Breast epithelium (tissue), 4 donors: Measurements from ENCODE around the gene CABLES2. TPM values are rescaled to one million over a fixed set of nuclear protein-coding genes. Genes with fewer than 3 reads are reported as not detected.

Source experiments
- DNase-seq, 2 donors: peaks; one replicate each; pipeline ENCODE4 v3.0.0-alpha.2; 2019; ENCODE audit warnings: low spot score in 2 of 2
- H3K27ac ChIP-seq, 2 donors: fragments of 200-600 bp; sonication (generic) in 1 of 2; one replicate each; pipeline ENCODE4 v1.5.1; 2016 to 2019; ENCODE audit warnings: mild to moderate bottlenecking in 1 of 2
- H3K27me3 ChIP-seq, 2 donors: fragments of 200-600 bp; sonication (generic) in 1 of 2; one replicate each; pipeline versions ENCODE4 v1.5.1 to v1.6.0; 2017 to 2019; ENCODE audit warnings: control low read depth in 1 of 2, mild to moderate bottlenecking in 1 of 2
- H3K36me3 ChIP-seq: fragments of 200-600 bp; one replicate; pipeline ENCODE4 v1.5.1; 2019
- H3K4me1 ChIP-seq, 2 donors: fragments of 200-600 bp; sonication (generic); one replicate each; pipeline ENCODE4 v1.5.1; 2016 to 2019; ENCODE audit warnings: control low read depth in 1 of 2
- H3K4me3 ChIP-seq, 3 donors: fragments of 200-600 bp; sonication (generic); 1 replicate in 2 of 3; 2 replicates in 1 of 3; pipeline ENCODE4 v1.5.1; 2016 to 2019; ENCODE audit warnings: mild to moderate bottlenecking in 3 of 3, moderate library complexity in 2 of 3
- H3K9me3 ChIP-seq, 2 donors: fragments of 200-600 bp; sonication (generic) in 1 of 2; one replicate each; pipeline ENCODE4 v1.5.1; 2016 to 2019; ENCODE audit warnings: control low read depth in 1 of 2
- CTCF ChIP-seq, 3 donors: fragments of 450-650 bp; IDR thresholded peaks; one replicate each; pipeline ENCODE4 v1.5.1; 2016 to 2017; ENCODE audit warnings: antibody characterized with exemption in 3 of 3, mild to moderate bottlenecking in 3 of 3, moderate library complexity in 3 of 3
- POLR2A ChIP-seq: fragments of 450-650 bp; IDR thresholded peaks from one replicate; pipeline ENCODE4 v1.6.1; 2016; ENCODE audit warnings: antibody characterized with exemption, mild to moderate bottlenecking, moderate library complexity
- POLR2AphosphoS5 ChIP-seq, 3 donors: sonication (generic); formaldehyde crosslinking; IDR thresholded peaks; one replicate each; pipeline ENCODE4 v1.6.1; 2017; ENCODE audit warnings: antibody characterized with exemption in 3 of 3
- intact Hi-C: fragments of 100-400 bp; cut with DNase I; formaldehyde crosslinking; loops from one replicate; pipeline ENCODE4 v1.15.1; 2023; ENCODE audit warnings: low total_unique reads
- total RNA-seq, 3 donors: library from RNA; depleted of rRNA; stranded (reverse); fragments of >200 nt; gene quantifications; one replicate each; pipeline ENCODE4 v1.1.0, GENCODE V29; 2016

Gene CABLES2
- total RNA-seq, 3 donors from 2014 or later, result 1.8 to 3.2 (median 2.9) TPM

GRCh38 chr20:62406635-62407176 is 379 bp downstream of the CABLES2 start:
- H3K4me3 ChIP-seq, result peak overlapping the region; percentile 65 to 91 (median 65)
- intact Hi-C loops, result no loop called here
- no peak for TF ChIP-seq CTCF (IDR thresholded peaks at IDR 0.05)
- no peak for TF ChIP-seq POLR2AphosphoS5 (IDR thresholded peaks at IDR 0.05)
- TF ChIP-seq POLR2A, result no peak
- no peak for DNase-seq
- H3K36me3 ChIP-seq, result no peaks in the 10 kb centered on the region
- H3K27ac ChIP-seq, result peak overlapping the region; percentile 62 to 84
- no peaks in the 10 kb centered on the region for H3K27me3 ChIP-seq
- no peaks in the 10 kb centered on the region for H3K9me3 ChIP-seq
- peaks cover 11 to 32% of the 10 kb centered on the region in 2 donors for H3K4me1 ChIP-seq

DNA sequence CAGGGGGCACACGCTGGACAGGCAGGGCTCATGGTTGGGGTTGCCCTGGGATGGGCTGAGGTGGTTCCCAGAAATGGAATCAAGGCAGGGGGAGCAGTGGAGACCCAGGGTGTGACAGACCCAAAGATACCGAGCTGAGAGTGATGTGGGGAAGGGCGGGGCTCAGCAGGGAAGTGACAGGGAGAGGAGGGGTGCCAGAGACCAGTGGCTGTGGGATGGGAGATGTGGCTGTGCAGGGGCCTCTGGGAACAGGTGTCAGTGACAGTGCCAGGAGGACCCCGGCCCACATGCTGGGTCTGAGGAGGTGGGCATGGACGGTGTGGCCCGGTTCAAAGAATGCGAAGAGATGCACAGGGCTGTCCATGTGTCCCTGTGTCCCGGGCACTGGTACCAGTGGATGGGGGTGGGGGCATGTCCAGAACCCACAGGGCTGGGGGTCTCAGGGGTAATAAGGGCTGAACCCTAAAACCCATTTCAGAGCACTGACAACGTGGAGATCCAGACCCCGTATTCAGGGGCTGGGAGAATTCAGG is 1.0 kb downstream of the CABLES2 start:
- intact Hi-C loops, result no loop called here
- no peaks in the 10 kb centered on the region for H3K27me3 ChIP-seq
- no peak for DNase-seq
- H3K27ac ChIP-seq, result peak overlapping the region; percentile 62 to 84
- peak overlapping the region; percentile 65 to 91 (median 65) for H3K4me3 ChIP-seq
- H3K36me3 ChIP-seq, result no peaks in the 10 kb centered on the region
- no peaks in the 10 kb centered on the region for H3K9me3 ChIP-seq
- TF ChIP-seq POLR2AphosphoS5 (IDR thresholded peaks at IDR 0.05) (no peak), POLR2A (no peak), CTCF (IDR thresholded peaks at IDR 0.05) (no peak)
- peaks cover 11 to 32% of the 10 kb centered on the region in 2 donors for H3K4me1 ChIP-seq

- Histone ChIP-seq H3K9me3 (no peaks in the 10 kb centered on the region), H3K27me3 (no peaks in the 10 kb centered on the region), H3K36me3 (no peaks in the 10 kb centered on the region), H3K4me3 (peak overlapping the region in 1 of 3 donors; percentile 91), H3K27ac (peak overlapping the region; percentile 17 to 84), H3K4me1 (peaks cover 11 to 29% of the 10 kb centered on the region in 2 donors)
- intact Hi-C loops, result no loop called here
- no peak for DNase-seq
- TF ChIP-seq POLR2AphosphoS5 (IDR thresholded peaks at IDR 0.05) (no peak), CTCF (IDR thresholded peaks at IDR 0.05) (peak in 1 of 3 donors; percentile 48)
Measured at GRCh38 chr20:62405108-62405980, 1.7 kb downstream of the CABLES2 start.

DNA sequence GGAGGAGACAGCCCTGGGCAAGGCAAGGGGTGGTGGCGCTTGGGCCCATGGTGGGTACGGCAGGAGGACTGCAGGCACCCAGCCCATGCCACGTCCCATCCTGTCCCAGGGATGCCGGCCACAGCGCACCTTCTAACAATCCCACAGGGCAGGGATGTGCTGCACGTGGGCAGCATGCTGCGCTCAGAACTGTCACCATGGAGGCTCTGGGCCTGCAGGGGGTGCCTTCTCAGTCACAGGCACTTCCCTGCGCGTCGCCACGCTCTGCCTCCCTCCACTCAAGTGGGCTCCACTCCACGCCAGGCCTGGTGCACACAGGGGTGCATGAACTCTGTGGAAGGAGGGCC is 2.4 kb downstream of the CABLES2 start:
- no peak for TF ChIP-seq POLR2A
- TF ChIP-seq CTCF (IDR thresholded peaks at IDR 0.05), result no peak
- no peak for TF ChIP-seq POLR2AphosphoS5 (IDR thresholded peaks at IDR 0.05)
- H3K36me3 ChIP-seq, result no peaks in the 10 kb centered on the region
- H3K9me3 ChIP-seq, result no peaks in the 10 kb centered on the region
- no peak for DNase-seq
- no peaks in the 10 kb centered on the region for H3K27me3 ChIP-seq
- intact Hi-C loops, result no loop called here
- peaks cover 11 to 23% of the 10 kb centered on the region in 2 donors for H3K4me1 ChIP-seq
- H3K27ac ChIP-seq, result no peak overlapping the region
- H3K4me3 ChIP-seq, result no peak overlapping the region

- DNase-seq, result no peak
- no peak overlapping the region for H3K4me3 ChIP-seq
- no peak for TF ChIP-seq POLR2AphosphoS5 (IDR thresholded peaks at IDR 0.05)
- no peak for TF ChIP-seq CTCF (IDR thresholded peaks at IDR 0.05)
- no peak for TF ChIP-seq POLR2A
- no peaks in the 10 kb centered on the region for H3K27me3 ChIP-seq
- H3K27ac ChIP-seq, result no peak overlapping the region
- intact Hi-C loops, result no loop called here
- H3K4me1 ChIP-seq, result peaks cover 11 to 18% of the 10 kb centered on the region in 2 donors
- no peaks in the 10 kb centered on the region for H3K9me3 ChIP-seq
- H3K36me3 ChIP-seq, result no peaks in the 10 kb centered on the region
Measured at GRCh38 chr20:62404112-62404665, 2.9 kb downstream of the CABLES2 start.
